Fibroblast of the aortic adventitia (primary cell): ENCODE data around the gene ZNF627. TPM values are rescaled to one million over a fixed set of nuclear protein-coding genes. Genes with fewer than 3 reads are reported as not detected.
"Not testable (repeated sequence)": the region's sequence is repeated elsewhere in the genome, so short reads cannot be mapped to it uniquely, and the experiment has no call there.

Source experiments
- DNase-seq: peaks from one replicate; pipeline ENCODE4 v3.0.0-alpha.2; 2010; ENCODE audit warnings: low read depth
- H3K4me3 ChIP-seq: 2 replicates; pipeline ENCODE4 v1.5.1; 2011; ENCODE audit warnings: low read depth, mild to moderate bottlenecking, control low read depth, low read length, moderate library complexity
- CTCF ChIP-seq: IDR thresholded peaks from 2 replicates; pipeline ENCODE4 v1.5.1; 2011; ENCODE audit warnings: mild to moderate bottlenecking, low read length, control low read depth, inconsistent platforms; ENCODE audit not compliant: insufficient read depth
- total RNA-seq: library from RNA; depleted of rRNA; stranded (reverse); fragments of >200 nt; gene quantifications from 2 replicates; pipeline ENCODE4 v1.2.3, GENCODE V29; 2012; ENCODE audit warnings: low replicate concordance

The ZNF627 gene
- total RNA-seq, 1 donor = 11.7 TPM

DNA sequence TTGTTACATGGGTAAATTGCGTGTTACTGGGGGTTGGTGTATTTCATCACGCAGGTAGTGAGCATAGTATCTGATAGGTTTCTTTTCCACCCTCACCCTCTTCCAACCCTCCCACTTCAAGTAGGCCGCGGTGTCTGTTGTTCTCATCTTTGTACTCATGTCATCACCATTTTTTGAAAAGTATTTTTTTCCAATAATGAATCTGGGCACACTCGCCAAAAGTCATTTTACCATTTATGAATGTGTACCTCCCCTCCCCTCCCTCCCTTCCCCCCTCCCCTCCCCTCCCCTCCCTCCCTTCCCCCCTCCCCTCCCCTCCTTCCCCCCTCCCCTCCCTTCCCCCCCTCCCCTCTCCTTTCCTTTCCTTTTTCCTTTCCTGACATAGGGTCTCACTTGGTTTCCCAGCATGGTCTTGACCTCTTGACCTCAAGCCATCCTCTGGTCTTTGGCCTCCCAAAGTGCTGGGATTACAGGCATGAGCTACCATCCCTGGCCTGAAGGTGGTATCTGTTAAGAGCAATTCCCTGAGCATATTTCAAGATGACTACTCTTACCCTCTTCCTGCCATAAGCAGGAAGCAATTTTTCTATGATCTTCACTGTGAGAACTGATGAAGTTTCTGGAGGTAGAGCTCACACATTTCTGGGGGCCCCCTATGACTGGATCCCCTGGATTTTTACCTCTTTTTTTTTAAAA lies 15.7 kb downstream of the ZNF627 start:
- no peak for DNase-seq
- H3K4me3 ChIP-seq = no peak overlapping the region
- no peak for TF ChIP-seq CTCF

DNA sequence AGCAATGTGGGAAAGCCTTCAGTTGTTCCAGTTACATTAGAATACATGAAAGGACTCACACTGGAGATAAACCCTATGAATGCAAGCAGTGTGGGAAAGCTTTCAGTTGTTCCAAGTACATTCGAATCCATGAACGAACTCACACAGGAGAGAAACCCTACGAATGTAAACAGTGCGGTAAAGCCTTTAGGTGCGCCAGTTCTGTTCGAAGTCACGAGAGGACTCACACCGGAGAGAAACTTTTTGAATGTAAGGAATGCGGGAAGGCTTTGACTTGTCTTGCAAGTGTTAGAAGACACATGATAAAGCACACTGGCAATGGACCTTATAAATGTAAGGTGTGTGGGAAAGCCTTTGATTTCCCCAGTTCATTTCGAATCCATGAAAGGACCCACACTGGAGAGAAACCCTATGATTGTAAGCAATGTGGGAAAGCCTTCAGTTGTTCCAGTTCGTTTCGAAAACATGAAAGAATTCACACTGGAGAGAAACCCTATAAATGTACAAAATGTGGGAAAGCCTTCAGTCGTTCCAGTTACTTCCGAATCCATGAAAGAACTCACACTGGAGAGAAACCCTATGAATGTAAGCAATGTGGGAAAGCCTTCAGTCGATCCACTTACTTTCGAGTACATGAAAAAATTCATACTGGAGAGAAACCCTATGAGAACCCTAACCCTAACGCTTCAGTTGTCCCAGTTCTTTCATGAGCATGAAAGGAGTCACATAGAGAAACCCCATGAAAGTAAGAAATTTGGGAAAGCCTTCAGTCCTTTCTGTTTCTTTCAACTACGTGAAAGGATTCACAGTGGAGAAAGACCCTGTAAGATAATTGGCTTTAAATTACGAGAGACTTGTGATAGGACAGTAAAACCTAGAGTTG lies 20.1 kb downstream of the ZNF627 start:
- no peak for DNase-seq
- no peak overlapping the region for H3K4me3 ChIP-seq
- TF ChIP-seq CTCF = no peak

GRCh38 chr19:11620553-11620952 lies 23.3 kb downstream of the ZNF627 start:
- DNase-seq = no peak
- TF ChIP-seq CTCF = no peak
- no peak overlapping the region for H3K4me3 ChIP-seq

GRCh38 chr19:11622401-11622800 lies 25.1 kb downstream of the ZNF627 start:
- not testable (repeated sequence) for DNase-seq, H3K4me3 ChIP-seq

- no peak for TF ChIP-seq CTCF
- peak; percentile 76 for DNase-seq
- H3K4me3 ChIP-seq = no peak overlapping the region
Observed at GRCh38 chr19:11624069-11624463, 26.8 kb downstream of the ZNF627 start.

DNA sequence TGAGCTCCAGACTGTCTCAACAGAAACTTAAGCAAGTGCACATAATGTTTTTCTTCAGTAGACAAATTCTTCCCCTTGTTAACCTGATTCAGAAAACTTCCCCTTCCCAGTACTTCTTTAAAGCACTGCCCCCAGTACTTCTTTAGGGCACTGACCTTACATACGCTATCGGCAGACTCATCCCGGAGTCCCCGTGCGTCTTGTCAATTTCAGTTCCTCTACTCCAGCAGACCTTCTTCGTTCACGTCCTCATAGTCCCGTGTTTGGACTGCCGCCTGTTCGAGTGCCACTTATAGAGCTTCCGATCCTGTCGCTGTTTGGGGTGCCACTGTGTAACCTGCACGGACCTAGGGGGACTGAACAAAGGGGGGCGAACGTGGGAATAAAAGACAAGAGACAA lies 29.0 kb downstream of the ZNF627 start:
- TF ChIP-seq CTCF = no peak
- H3K4me3 ChIP-seq = no peak overlapping the region
- no peak for DNase-seq

DNA sequence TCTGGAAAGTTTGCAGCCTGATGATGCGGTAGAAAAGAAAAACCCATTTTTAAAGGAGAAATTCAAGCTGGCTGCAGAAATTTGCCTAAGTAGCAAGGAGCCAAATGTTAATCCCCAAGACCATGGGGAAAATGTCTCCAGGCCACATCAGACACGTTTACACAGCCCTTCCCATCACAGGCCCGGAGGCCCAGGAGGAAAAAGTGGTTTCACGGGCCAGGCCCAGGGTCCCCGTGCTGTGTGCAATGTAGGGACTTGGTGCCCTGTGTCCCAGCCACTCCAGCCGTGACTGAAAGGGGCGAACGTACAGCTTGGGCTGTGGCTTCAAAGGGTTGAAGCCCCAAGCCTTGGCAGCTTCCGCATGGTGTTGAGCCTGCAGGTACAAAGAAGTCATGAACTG lies 35.9 kb downstream of the ZNF627 start:
- no peak for DNase-seq

DNA sequence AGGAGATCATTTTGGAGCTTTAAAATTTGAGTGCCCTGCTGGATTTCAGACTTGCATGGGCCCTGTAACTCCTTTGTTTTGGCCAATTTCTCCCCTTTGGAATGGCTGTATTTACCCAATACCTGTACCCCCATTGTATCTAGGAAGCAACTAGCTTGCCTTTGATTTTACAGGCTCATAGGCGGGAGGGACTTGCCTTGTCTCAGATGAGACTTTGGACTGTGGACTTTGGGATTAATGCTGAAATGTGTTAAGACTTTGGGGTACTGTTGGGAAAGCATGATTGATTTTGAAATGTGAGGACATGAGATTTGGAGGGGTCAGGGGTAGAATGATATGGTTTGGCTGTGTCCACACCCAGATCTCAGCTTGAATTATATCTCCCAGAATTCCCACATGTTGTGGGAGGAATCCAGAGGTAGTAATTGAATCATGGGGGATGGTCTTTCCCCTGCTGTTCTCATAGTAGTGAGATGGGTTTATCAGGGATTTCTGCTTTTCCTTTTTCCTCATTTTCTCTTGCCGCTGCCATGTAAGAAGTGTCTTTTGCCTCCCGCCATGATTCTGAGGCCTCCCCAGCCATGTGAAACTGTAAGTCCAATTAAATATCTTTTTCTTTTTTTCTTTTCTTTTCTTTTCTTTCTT lies 36.9 kb downstream of the ZNF627 start:
- not testable (repeated sequence) for H3K4me3 ChIP-seq, DNase-seq

More for the DNA sequence above, 35.9 kb downstream of the ZNF627 start:
- no peak overlapping the region for H3K4me3 ChIP-seq
- TF ChIP-seq CTCF = no peak
